NT2/D1 (cell line): ENCODE measurements around the gene FLNC.

Experiments
- YY1 ChIP-seq: IDR thresholded peaks from 2 replicates; pipeline ENCODE4 v1.6.1; 2011; ENCODE audit not compliant: insufficient read length, insufficient read depth
- ZNF274 ChIP-seq: IDR thresholded peaks from 2 replicates; pipeline ENCODE4 v1.6.1; 2011; ENCODE audit warnings: mild to moderate bottlenecking, low read depth, low read length

DNA sequence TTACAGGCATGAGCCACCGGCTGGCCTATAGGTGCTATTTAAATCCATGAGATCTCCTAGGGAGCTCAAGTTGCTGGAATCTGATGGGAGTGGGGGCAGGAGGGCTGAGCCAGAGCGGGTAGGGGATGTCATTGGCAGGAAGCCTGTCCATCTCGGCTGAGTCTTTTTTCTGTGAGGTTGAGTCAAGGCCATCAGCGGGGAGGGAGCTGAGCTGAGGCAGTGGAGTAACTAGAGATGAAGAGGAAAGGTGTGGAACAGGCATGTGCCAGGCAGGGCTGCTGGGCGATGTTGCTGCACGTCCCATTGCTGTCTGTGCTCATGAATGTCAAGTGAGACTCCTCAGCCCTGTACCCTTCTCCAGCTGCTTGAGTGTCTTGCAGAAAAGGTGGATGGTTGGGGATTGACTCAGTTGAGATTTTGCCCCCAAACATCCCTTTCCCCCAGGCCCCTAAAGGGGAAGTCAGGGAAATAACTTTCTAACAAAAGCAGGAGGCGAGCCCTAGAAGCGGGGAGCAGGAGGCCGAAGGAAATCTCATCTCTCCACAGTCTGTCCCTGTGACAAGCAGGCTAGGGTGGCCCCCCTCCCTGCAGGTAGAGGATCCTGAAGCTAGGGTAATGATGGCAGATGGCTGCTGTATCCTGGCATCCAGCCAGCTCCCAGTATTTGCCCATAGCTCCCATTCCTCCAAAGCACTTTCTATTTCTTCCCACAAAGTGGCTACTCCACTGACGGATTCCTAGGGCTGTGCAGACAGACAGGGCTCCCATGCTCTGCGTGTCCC is 37.8 kb downstream of the FLNC start:
- TF ChIP-seq ZNF274 (no peak), YY1 (no peak)
